C4-2B (cell line): ENCODE measurements around the gene PDZD2.

ENCODE experiments used
- ZFX ChIP-seq: fragments of 450-650 bp; IDR thresholded peaks from 2 replicates; pipeline ENCODE4 v1.6.1; 2017
- TF ChIP-seq, protein P1 (sequence below): fragments of 450-650 bp; conservative IDR thresholded peaks from 2 replicates; pipeline ENCODE4 v1.5.1; 2017; ENCODE audit warnings: mild to moderate bottlenecking

DNA sequence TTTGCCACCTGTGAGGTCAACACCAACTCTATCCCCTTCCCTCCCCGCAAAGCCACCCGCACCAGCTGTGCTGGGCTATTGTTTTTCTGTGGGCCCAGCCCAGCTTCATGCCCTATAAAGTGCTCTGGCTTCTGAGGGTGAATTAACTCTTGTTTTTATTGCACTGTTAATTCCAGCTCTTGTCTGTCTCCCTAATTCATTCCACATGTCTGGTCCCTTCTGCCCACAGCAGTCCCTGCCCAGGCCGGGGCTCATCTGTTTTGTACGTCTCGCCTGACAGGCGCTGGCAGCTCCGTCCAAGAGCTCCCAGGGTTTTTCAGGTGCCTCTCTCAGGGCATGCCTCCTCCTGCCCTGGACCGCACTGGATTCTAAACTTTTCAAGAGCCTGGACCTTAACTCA lies 118.9 kb downstream of the PDZD2 start:
- TF ChIP-seq ZFX: no peak
- TF ChIP-seq, protein P1, sequence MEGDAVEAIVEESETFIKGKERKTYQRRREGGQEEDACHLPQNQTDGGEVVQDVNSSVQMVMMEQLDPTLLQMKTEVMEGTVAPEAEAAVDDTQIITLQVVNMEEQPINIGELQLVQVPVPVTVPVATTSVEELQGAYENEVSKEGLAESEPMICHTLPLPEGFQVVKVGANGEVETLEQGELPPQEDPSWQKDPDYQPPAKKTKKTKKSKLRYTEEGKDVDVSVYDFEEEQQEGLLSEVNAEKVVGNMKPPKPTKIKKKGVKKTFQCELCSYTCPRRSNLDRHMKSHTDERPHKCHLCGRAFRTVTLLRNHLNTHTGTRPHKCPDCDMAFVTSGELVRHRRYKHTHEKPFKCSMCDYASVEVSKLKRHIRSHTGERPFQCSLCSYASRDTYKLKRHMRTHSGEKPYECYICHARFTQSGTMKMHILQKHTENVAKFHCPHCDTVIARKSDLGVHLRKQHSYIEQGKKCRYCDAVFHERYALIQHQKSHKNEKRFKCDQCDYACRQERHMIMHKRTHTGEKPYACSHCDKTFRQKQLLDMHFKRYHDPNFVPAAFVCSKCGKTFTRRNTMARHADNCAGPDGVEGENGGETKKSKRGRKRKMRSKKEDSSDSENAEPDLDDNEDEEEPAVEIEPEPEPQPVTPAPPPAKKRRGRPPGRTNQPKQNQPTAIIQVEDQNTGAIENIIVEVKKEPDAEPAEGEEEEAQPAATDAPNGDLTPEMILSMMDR: no peak
